Measurements from ENCODE around the gene RPS6KA3.
A peak's percentile ranks its signal among the peaks of the same experiment; 100 is the strongest.
"Not testable (repeated sequence)": the region's sequence is repeated elsewhere in the genome, so short reads cannot be mapped to it uniquely, and the experiment has no call there.

The RPS6KA3 gene

GRCh38 chrX:20265221-20265725 lies 1.4 kb downstream of the RPS6KA3 start:
- peak; percentile 55 for DNase-seq (ENCODE audit: low read depth)

- DNase-seq (ENCODE audit: low read depth): no peak
Observed at GRCh38 chrX:20263474-20263873, 3.2 kb downstream of the RPS6KA3 start.

GRCh38 chrX:20260885-20261284 lies 5.8 kb downstream of the RPS6KA3 start:
- DNase-seq (ENCODE audit: low read depth): no peak

- no peak for DNase-seq (ENCODE audit: low read depth)
Observed at GRCh38 chrX:20254712-20255299, 11.9 kb downstream of the RPS6KA3 start.

- DNase-seq (ENCODE audit: low read depth): no peak
Observed at GRCh38 chrX:20253232-20253543, 13.5 kb downstream of the RPS6KA3 start.

GRCh38 chrX:20252381-20253231 lies 14.1 kb downstream of the RPS6KA3 start:
- DNase-seq (ENCODE audit: low read depth): peak; percentile 62

GRCh38 chrX:20251691-20252090 lies 15.0 kb downstream of the RPS6KA3 start:
- DNase-seq (ENCODE audit: low read depth): no peak

- DNase-seq (ENCODE audit: low read depth): not testable (repeated sequence)
Observed at GRCh38 chrX:20250146-20250545, 16.6 kb downstream of the RPS6KA3 start.

- DNase-seq (ENCODE audit: low read depth): no peak
Observed at GRCh38 chrX:20248592-20249192, 18.0 kb downstream of the RPS6KA3 start.

GRCh38 chrX:20244931-20245330 lies 21.8 kb downstream of the RPS6KA3 start:
- no peak for DNase-seq (ENCODE audit: low read depth)

- no peak for DNase-seq (ENCODE audit: low read depth)
Observed at GRCh38 chrX:20240201-20240600, 26.5 kb downstream of the RPS6KA3 start.

- no peak for DNase-seq (ENCODE audit: low read depth)
Observed at GRCh38 chrX:20237864-20238263, 28.8 kb downstream of the RPS6KA3 start.

- DNase-seq (ENCODE audit: low read depth): no peak
Observed at GRCh38 chrX:20235755-20236154, 31.0 kb downstream of the RPS6KA3 start.

GRCh38 chrX:20233336-20233735 lies 33.4 kb downstream of the RPS6KA3 start:
- no peak for DNase-seq (ENCODE audit: low read depth)

- no peak for DNase-seq (ENCODE audit: low read depth)
Observed at GRCh38 chrX:20231598-20231997, 35.1 kb downstream of the RPS6KA3 start.

- DNase-seq (ENCODE audit: low read depth): no peak
Observed at GRCh38 chrX:20230406-20230805, 36.3 kb downstream of the RPS6KA3 start.

GRCh38 chrX:20229155-20229554 lies 37.6 kb downstream of the RPS6KA3 start:
- DNase-seq (ENCODE audit: low read depth): no peak

- DNase-seq (ENCODE audit: low read depth): no peak
Observed at GRCh38 chrX:20228245-20228644, 38.5 kb downstream of the RPS6KA3 start.

GRCh38 chrX:20227116-20227515 lies 39.6 kb downstream of the RPS6KA3 start:
- DNase-seq (ENCODE audit: low read depth): no peak

GRCh38 chrX:20225488-20225833 lies 41.2 kb downstream of the RPS6KA3 start:
- no peak for DNase-seq (ENCODE audit: low read depth)

- DNase-seq (ENCODE audit: low read depth): no peak
Observed at GRCh38 chrX:20224814-20225487, 41.8 kb downstream of the RPS6KA3 start.

- DNase-seq (ENCODE audit: low read depth): no peak
Observed at GRCh38 chrX:20221902-20222301, 44.8 kb downstream of the RPS6KA3 start.

Data from activated T-cell treated with anti-CD3 and anti-CD28 coated beads for 24 hours (primary cell).